Astrocyte (in vitro differentiated cells and primary cell): Measurements from ENCODE around the gene GTF2H4. TPM values are rescaled to one million over a fixed set of nuclear protein-coding genes. Genes with fewer than 3 reads are reported as not detected.
A peak's percentile ranks its signal among the peaks of the same experiment; 100 is the strongest.

Source experiments
- DNase-seq: peaks from one replicate; pipeline ENCODE4 v3.0.0-alpha.2; 2010; ENCODE audit warnings: low read depth
- FAIRE-seq: peaks from 2 replicates; lab custom pipeline; 2011; peaks lifted over from hg19 to GRCh38; lab: Jason Lieb, UNC
- H2AFZ ChIP-seq: 2 replicates; pipeline ENCODE4 v1.6.0; 2012; ENCODE audit warnings: low read depth, low read length, inconsistent platforms
- H3K27ac ChIP-seq: 2 replicates; pipeline ENCODE4 v1.5.1; 2011; ENCODE audit warnings: low read depth, low read length, inconsistent platforms
- H3K27me3 ChIP-seq: 2 replicates; pipeline ENCODE4 v1.6.0; 2011; ENCODE audit warnings: low read length, inconsistent platforms; ENCODE audit not compliant: insufficient read depth
- H3K36me3 ChIP-seq: 2 replicates; pipeline ENCODE4 v1.5.1; 2011; ENCODE audit warnings: low read length, inconsistent platforms; ENCODE audit not compliant: insufficient read depth
- H3K4me1 ChIP-seq: 2 replicates; pipeline ENCODE4 v1.5.1; 2011; ENCODE audit warnings: low read length, inconsistent platforms; ENCODE audit not compliant: insufficient read depth
- H3K4me2 ChIP-seq: 2 replicates; pipeline ENCODE4 v1.6.0; 2012; ENCODE audit warnings: low read length, inconsistent platforms
- H3K4me3 ChIP-seq: 2 replicates; pipeline ENCODE4 v1.5.1; 2011; ENCODE audit warnings: low read depth, mild to moderate bottlenecking, low read length, inconsistent platforms; ENCODE audit not compliant: insufficient read depth
- H3K79me2 ChIP-seq: 2 replicates; pipeline ENCODE4 v1.6.0; 2012; ENCODE audit warnings: mild to moderate bottlenecking, low read length, inconsistent platforms; ENCODE audit not compliant: insufficient read depth
- H3K9ac ChIP-seq: 2 replicates; pipeline ENCODE4 v1.6.0; 2012; ENCODE audit warnings: mild to moderate bottlenecking, low read length, inconsistent platforms
- H3K9me3 ChIP-seq: 2 replicates; pipeline ENCODE4 v1.5.1; 2012; ENCODE audit warnings: low read depth, mild to moderate bottlenecking, low read length, inconsistent platforms; ENCODE audit not compliant: insufficient read depth
- H4K20me1 ChIP-seq: 2 replicates; pipeline ENCODE4 v1.6.0; 2012; ENCODE audit warnings: low read length, inconsistent platforms; ENCODE audit not compliant: insufficient read depth
- H3K27ac Mint-ChIP-seq: one replicate; pipeline ENCODE4 v1.8.0; 2021; ENCODE audit warnings: mild to moderate bottlenecking, mixed read lengths; ENCODE audit not compliant: unreplicated experiment
- H3K27me3 Mint-ChIP-seq: one replicate; pipeline ENCODE4 v1.8.0; 2021; ENCODE audit warnings: low read depth, mixed read lengths; ENCODE audit not compliant: unreplicated experiment
- H3K36me3 Mint-ChIP-seq: one replicate; pipeline ENCODE4 v1.8.0; 2021; ENCODE audit warnings: low read depth, mixed read lengths; ENCODE audit not compliant: unreplicated experiment
- H3K4me1 Mint-ChIP-seq: one replicate; pipeline ENCODE4 v1.8.0; 2021; ENCODE audit warnings: low read depth, mixed read lengths; ENCODE audit not compliant: unreplicated experiment
- H3K4me3 Mint-ChIP-seq: one replicate; pipeline ENCODE4 v1.8.0; 2021; ENCODE audit warnings: mild to moderate bottlenecking, moderate library complexity, mixed read lengths; ENCODE audit not compliant: unreplicated experiment
- H3K9me3 Mint-ChIP-seq: one replicate; pipeline ENCODE4 v1.8.0; 2021; ENCODE audit warnings: mild to moderate bottlenecking, mixed read lengths; ENCODE audit not compliant: unreplicated experiment
- EZH2 ChIP-seq: IDR thresholded peaks from 2 replicates; pipeline ENCODE4 v1.6.1; 2012; ENCODE audit warnings: mild to moderate bottlenecking, low read length, inconsistent platforms; ENCODE audit not compliant: insufficient read depth
- total RNA-seq: library from RNA; stranded (reverse); gene quantifications from 2 replicates; pipeline ENCODE4 v1.2.1, GENCODE V29; 2021
- TF ChIP-seq, protein P1 (sequence below): IDR thresholded peaks from 2 replicates; pipeline ENCODE4 v1.5.1; 2011; ENCODE audit warnings: low read depth, mild to moderate bottlenecking, inconsistent platforms, low read length, moderate library complexity; ENCODE audit not compliant: insufficient read depth

GTF2H4 gene
- total RNA-seq, 1 donor from 2014 or later, result 34.3 TPM

DNA sequence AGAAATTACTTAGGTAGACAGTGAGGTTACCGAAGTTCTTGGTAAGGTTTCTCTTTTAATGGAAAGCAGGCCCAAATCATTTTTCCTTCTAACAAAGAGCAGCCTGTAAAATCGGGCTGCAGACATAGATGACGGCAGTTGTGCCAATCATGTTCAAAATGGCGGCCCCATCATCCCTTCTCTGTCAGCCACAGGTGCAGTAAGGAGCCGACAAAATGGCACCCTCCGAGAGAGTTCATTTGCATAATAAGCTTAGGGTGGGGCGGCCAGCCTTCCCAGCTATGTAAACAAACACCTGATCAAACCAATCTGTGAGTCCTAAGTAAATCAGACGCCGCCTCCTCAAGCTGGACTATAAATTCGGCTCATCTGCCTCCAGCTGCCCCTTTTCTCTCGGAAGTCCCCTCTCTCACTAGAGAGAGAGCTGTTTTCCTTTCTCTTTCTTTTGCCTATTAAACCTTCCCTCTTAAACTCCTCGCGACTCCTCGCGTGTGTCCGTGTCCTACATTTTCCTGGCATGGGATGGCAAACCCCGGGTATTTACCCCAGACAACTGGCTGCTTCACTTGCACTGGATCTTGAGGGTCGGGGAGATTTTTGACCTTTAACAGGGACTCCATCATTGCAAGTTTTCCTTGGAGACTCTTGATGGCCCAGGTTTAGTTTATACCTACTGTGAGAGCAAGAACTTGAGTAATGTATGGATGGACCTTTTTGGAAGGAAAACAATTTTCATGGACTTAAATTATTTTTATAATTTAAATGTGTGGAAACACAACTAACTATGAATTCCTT, 32.6 kb upstream of the GTF2H4 start:
- Mint-ChIP-seq H3K36me3 (peaks cover 8% of the 10 kb centered on the region), H3K27me3 (no peaks in the 10 kb centered on the region), H3K9me3 (peaks cover 24% of the 10 kb centered on the region), H3K4me3 (peak overlapping the region; percentile 50), H3K27ac (no peak overlapping the region), H3K4me1 (peaks cover 14% of the 10 kb centered on the region)
- no peaks in the 10 kb centered on the region for H3K27me3 ChIP-seq
- H3K4me2 ChIP-seq, result no peak overlapping the region
- DNase-seq, result no peak
- H3K9ac ChIP-seq, result no peak overlapping the region
- no peaks in the 10 kb centered on the region for H4K20me1 ChIP-seq
- no peak overlapping the region for H2AFZ ChIP-seq
- H3K9me3 ChIP-seq, result no peaks in the 10 kb centered on the region
- peaks cover 12% of the 10 kb centered on the region for H3K4me1 ChIP-seq
- TF ChIP-seq, protein P1, sequence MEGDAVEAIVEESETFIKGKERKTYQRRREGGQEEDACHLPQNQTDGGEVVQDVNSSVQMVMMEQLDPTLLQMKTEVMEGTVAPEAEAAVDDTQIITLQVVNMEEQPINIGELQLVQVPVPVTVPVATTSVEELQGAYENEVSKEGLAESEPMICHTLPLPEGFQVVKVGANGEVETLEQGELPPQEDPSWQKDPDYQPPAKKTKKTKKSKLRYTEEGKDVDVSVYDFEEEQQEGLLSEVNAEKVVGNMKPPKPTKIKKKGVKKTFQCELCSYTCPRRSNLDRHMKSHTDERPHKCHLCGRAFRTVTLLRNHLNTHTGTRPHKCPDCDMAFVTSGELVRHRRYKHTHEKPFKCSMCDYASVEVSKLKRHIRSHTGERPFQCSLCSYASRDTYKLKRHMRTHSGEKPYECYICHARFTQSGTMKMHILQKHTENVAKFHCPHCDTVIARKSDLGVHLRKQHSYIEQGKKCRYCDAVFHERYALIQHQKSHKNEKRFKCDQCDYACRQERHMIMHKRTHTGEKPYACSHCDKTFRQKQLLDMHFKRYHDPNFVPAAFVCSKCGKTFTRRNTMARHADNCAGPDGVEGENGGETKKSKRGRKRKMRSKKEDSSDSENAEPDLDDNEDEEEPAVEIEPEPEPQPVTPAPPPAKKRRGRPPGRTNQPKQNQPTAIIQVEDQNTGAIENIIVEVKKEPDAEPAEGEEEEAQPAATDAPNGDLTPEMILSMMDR, result no peak
- TF ChIP-seq EZH2, result no peak
- FAIRE-seq, result no peak
- no peak overlapping the region for H3K4me3 ChIP-seq
- H3K27ac ChIP-seq, result no peak overlapping the region
- no peaks in the 10 kb centered on the region for H3K79me2 ChIP-seq
- no peaks in the 10 kb centered on the region for H3K36me3 ChIP-seq

DNA sequence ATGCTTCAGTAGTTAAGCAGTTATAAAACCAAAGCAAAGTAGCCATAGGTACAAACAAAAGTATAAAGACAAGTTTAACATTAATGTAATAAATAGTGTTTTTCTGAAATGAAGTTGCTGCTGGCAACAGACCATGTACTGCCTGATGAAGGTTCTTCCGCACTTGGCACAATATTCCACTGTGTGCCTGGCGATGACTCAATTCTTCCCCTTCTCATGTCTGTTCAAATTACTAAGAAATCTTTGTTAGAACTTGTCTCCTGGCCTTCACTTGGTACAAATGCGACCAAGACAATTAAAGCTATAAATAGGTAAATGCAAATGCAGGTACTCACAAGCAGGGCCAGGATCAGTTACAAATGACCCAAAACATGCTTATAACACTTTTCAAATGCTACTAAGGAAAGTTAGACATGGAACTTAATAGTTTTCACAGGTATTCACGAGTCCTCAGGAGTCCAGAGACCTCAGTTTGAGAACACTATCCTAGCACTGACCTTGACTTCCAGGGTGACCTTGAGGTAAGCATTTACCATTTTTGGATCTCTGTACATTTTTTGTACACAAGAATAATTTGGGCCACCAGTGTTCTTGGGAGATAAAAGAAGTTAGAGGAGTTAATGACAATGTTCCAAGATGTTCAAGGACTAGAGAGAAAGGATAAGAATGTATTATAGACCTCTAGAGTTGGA, 31.8 kb upstream of the GTF2H4 start:
- peaks cover 19% of the 10 kb centered on the region for H3K9me3 Mint-ChIP-seq
- H3K27ac Mint-ChIP-seq, result no peak overlapping the region
- Histone ChIP-seq H3K4me3 (no peak overlapping the region), H3K27ac (peak overlapping the region; percentile 24), H3K4me2 (peak overlapping the region; percentile 39), H3K4me1 (peaks cover 12% of the 10 kb centered on the region), H3K79me2 (no peaks in the 10 kb centered on the region), H3K9ac (no peak overlapping the region), H4K20me1 (no peaks in the 10 kb centered on the region), H3K27me3 (no peaks in the 10 kb centered on the region), H2AFZ (no peak overlapping the region), H3K36me3 (no peaks in the 10 kb centered on the region), H3K9me3 (no peaks in the 10 kb centered on the region)
- peaks cover 7% of the 10 kb centered on the region for H3K36me3 Mint-ChIP-seq
- FAIRE-seq (no peak), DNase-seq (peak; percentile 88)
- no peaks in the 10 kb centered on the region for H3K27me3 Mint-ChIP-seq
- H3K4me1 Mint-ChIP-seq, result peaks cover 20% of the 10 kb centered on the region
- no peak overlapping the region for H3K4me3 Mint-ChIP-seq
- TF ChIP-seq EZH2, result no peak
- TF ChIP-seq, protein P1, result no peak
